HG03139 (cell line): ENCODE measurements around the gene CBX7.

Experiments
- ATAC-seq: cut with Tn5 transposase; IDR thresholded peaks from one replicate; pipeline ENCODE4 v1.9.1; 2021; ENCODE audit not compliant: unreplicated experiment

Gene CBX7

DNA sequence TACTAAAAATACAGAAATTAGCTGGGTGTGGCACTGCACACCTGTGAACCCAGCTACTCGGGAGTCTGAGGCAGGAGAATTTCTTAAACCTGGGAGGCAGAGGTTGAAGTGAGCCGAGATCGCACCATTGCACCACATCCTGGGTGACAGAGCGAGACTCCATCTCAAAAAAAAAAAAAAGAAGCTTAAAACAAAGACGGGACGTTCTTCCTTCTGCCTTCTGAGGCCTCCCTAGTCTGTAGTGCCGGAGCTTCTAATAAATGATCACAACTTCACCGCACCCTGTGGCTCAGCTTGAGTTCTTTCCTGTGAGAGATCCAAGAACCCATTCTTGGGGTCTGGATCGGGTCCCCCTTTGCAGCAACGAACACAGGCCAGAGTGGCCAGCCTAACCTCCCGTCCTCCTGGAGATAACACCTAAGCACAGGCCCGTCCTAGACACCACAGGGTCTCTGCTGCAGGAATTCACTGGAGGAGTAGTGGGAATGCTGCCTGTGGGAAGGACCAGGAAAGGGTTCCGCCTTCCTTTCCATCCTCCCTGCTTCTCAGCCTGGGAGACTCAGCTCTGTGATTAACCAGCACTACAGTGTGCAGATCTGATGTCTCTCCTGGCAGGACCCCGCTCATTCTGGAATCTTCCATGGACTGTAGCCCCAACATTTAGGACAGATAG is 57.6 kb downstream of the CBX7 start:
- ATAC-seq: no peak

DNA sequence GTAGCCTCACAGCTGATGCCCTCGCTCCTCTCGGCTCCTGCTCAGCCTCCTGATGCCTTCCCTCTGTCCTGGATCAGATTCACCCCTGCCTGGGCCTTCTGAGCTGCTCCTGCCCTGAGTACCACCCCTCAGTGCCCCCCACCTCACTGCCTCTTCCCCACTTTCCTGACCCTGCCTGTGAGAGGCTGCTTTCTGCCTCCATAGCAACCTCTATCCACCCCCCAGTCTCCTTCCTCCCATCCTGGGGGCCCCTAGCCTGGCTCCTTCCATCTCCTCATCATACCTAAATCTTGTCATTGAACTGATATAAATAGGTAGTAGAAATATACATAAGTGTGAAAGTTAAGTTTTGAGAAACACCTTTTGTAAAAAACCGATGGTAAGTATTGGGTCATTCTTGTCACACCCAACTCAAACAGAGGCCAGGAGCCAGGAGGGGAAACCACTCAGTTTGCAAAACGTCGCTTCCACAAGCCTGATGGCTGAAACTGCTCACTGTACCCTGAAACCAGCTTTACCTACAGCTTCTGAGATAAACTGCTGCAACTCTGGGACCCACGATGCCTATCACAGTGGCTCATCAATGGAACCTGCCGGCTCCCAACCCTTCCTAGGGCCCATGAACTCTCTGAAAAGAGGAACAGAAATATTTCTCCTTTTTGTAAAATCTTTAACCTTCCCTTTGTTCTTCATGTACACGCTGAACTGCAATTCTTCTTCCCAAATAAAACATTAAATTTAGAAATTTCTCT is 60.2 kb downstream of the CBX7 start:
- ATAC-seq: no peak

DNA sequence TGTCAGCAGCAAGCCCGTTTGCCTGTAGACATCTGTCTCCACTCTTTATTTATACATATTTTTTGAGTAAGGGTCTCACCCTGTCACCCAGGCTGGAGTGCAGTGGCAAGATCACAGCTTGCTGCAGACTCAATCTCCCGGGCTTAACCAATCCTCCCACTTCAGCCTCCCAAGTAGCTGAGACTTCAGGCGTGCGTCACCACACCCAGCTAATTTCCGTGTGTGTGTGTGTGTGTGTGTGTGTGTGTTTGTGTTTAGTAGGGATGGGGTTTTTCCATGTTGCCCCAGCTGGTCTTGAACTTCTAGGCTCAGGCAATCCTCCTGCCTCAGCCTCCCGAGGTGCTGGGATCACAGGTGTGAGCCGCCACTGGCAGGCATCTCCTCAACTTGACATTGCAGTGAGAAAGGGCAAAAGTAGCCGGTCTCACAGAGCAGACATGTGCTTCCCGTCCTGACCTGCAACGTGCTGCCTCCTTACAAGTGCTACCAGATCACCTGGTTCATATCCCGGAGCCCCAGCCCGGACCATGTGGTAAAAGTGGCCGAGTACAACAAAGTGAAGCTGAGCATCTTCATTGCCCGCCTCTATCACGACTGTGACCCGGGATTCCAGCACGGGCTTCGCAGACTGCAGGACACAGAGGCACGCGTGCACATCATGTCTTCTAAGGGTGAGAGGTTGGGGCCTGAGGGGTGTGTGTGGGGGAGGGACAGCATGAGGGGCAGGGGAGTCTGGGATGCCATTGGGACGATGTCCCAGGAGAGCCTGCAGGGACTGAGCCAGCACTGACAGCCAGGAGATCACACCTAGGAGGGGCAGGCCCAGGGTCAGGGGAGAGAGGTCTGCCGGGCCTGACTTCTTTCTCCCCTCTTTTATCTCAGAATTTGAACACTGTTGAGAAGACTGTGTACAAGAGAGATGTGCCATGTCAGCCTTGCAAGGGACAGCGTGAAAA is 61.1 kb downstream of the CBX7 start:
- ATAC-seq: no peak

DNA sequence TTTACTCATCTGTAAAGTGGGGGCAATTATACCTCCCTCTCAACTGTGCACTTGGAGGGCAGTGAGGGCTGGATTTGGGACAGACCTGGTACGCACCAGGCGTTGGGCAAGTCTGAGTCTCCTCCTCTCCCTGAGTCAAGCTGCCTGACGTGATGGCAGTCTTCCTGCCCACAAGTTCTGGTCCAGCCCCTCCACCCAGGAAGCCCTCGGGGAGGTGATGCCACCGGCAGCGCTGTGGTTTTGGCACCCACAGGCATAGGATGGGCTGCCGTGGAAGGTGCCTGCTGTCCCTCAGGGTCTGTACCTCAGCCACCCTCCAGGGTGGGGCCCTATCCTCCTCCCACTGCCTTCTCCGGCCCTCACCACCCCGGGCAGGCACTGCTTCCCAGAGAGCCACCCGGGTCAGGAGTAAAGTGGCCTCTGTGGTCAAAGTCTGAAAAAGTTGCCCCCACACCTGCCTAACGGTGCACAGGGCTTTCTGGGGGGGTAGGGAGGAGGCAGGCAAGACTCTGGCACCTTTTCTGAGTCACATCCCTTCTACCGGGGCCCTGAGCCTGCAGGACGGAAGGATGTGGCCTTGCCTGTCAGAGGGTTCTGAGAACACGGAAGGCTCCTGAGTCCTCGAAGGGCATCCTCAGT is 61.9 kb downstream of the CBX7 start:
- no peak for ATAC-seq

DNA sequence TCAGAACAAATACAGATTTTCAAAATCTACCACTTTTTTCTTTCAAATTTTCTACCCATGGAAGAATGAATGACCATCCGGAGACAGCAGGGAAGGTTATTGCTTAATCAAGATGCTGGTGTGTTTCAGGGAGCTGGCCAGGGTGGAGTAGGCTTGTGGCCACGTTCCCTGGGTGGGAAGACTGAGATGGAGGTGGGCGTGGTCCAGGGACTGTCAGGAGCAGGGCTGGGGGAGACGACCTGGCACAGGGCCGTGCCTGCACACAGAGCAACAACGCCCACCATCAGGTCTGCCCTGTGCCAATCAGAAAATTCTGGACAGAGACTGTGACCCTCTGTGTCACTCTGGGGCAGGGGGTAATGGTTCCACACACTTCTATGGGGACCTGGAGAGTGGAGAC is 62.6 kb downstream of the CBX7 start:
- ATAC-seq: no peak

DNA sequence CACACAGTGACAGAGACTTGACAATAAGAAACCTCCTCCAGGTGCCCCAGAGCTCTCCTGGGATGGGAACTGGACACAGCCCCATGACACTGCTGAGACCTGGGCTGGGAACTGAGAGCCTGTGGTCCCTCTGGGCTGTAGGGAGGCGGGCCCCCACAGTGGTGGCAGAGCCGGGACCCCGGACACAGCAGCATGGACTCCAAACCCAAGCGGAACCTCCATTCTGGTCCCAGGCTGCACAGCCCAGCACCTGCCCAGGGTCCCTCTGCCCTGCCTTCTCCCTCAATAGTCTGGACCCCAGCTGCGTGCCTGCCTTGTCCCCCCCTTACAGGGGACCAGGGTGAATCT is 63.8 kb downstream of the CBX7 start:
- ATAC-seq: no peak

DNA sequence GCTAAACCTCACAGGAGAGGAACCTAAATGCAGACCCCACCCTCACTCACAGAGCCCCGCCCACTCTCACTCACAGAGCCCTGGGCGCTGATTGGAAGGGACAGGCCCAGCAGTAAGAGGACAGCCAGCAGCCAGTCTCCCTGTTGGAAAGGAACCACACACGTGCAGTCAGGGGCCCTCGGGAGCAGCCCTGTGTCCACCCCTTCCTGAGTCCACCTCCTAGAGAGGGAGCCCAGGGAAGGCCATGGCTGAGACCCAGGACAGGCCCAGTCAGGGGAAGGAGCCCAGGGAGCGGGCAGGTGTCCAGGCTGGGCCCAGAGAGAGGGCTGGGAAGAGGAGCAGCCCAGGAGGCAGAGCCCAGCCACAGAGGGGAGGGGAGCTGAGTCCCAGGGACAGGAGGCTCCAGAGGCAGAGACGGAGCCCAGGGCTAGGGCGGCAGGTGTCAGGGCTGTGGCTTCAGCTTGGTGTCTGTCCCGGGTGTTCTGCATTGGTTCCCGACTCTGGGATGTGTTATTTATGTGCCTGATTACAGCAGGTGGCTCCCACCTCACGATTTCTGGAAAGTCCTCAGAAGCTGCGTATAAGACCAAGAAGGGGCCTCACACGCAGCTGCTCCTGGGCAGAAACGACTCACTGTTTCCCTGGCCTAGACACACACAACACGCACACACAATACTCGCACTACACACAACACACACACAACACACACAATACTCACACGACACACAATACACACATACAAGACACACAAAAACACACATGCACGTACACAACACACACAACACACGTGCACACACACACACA is 64.4 kb downstream of the CBX7 start:
- ATAC-seq: no peak

DNA sequence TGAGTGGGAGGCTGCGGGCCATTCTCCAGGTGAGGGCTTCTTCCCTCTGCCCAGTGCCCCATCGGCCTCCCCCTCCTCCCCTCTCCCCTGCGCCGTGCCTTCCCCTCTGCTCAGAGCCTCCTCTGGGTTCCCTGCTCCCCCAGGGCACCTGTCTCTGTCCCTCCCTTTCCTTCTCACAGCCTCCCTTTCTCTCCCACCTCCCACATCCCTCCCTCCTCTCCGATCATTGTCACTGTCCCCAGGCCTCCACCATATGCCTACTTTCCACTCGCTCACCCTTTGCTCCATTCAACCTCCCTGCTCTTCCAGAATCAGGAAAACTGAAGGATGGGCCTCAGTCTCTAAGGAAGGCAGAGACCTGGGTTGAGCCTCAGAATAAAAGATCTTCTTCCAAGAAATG is 65.4 kb downstream of the CBX7 start:
- no peak for ATAC-seq

DNA sequence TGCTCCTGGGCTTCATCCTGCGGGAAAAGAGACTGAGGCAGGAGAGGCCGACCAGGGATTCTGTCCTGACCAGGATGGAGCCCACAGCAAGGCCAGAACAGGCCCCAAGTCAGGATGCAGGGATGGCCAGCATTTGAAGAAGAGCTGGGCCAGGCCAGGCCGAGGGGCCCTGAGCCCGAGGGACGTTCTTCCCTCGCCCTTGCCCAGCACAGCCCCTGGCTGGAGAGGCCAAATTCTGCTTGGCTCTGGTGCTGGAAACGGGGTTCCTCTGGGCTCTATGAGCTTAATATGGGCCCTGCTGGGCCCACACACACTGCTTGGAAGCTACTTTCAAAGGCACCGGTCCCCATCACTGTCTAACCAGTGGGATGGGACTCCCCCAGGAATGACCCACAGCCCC is 67.8 kb downstream of the CBX7 start:
- no peak for ATAC-seq

DNA sequence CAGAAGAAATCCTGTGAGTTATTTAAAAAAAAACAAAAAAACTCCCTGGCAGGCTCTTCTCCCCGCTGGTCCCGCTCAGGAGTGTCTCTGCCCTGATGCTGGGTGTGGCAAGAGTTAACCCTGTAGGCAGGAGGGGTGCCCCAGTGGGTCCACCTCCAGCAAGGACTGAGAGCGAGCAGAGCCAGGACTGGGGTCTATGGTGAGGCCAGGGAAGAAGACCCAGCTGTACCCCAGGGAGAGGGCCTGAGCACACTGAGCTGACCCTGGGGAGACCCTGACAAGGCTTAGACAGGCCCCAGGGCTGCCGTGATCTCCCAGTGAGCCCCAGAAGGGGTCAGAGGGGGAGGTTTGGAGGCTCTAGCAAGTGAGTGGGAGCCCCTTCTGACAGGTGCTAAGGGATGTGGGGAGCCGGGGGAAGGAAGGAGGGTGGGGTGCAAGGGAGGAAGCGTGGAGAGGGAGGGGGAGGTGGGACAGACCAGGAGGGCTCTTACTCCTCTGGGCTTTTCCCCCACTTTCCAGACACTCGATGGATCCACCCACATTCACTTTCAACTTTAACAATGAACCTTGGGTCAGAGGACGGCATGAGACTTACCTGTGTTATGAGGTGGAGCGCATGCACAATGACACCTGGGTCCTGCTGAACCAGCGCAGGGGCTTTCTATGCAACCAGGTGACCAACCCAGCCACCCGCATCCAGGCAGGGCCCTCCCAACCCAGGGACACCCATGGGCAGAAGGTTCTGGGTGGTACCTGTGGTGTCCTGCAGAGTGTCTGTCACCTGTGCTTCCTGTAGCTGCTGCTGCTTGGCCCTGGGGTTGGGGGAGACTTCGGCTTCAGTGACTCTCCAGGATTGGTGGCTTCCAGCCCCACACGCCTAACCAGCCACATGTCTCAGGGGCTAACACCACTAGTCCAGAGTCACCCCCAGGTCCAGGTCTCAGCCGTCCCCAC is 69.0 kb downstream of the CBX7 start:
- ATAC-seq: no peak

DNA sequence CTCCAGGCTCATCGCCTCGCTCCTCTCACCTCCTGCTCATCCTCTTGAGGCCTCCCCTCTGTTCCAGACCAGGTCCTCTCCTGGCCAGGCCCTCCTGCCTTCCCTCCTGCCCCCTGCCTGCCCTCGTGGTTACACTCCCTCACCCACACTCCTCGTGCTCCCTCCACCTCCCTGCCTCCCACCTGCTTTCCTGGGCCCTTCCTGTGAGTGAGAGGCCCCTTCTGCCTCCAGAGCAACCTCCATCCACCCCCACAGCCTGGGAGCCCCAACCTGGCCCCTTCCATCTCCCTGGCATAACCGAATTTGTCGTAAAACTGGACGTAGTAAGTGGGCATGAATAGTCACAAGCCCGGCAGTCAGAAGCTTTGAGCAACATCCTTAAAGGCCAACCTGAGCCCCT is 70.9 kb downstream of the CBX7 start:
- ATAC-seq: no peak

DNA sequence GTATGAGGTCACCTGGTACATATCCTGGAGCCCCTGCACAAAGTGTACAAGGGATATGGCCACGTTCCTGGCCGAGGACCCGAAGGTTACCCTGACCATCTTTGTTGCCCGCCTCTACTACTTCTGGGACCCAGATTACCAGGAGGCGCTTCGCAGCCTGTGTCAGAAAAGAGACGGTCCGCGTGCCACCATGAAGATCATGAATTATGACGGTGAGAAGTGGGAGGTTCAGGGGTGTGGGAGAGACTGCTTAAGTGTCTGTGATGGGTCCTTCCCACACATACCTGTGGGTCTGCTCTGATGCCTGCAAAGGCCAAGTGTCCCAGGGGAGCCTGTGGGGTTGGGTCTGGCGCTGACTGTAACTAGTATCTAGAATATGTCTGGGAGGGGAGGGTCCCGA is 71.5 kb downstream of the CBX7 start:
- no peak for ATAC-seq
